ENCODE measurements around the gene AKAP13.

GRCh38 chr15:85563731-85564130, 183.3 kb downstream of the AKAP13 start:
- TF ChIP-seq CTCF (IDR thresholded peaks at IDR 0.05) (no peak), EP300 (IDR thresholded peaks at IDR 0.05) (no peak), POLR2AphosphoS5 (IDR thresholded peaks at IDR 0.05) (no peak), POLR2A (IDR thresholded peaks at IDR 0.05) (no peak)
